Measurements from ENCODE around the gene FBXO44.

GRCh38 chr1:11650331-11650991 lies 4.2 kb upstream of the FBXO44 start:
- TF ChIP-seq CTCF (IDR thresholded peaks at IDR 0.05), result peak; percentile 27 to 62
- TF ChIP-seq POLR2A (IDR thresholded peaks at IDR 0.05), result no peak
- TF ChIP-seq POLR2AphosphoS5 (IDR thresholded peaks at IDR 0.05), result no peak
- TF ChIP-seq EP300 (IDR thresholded peaks at IDR 0.05), result no peak
